Measurements from ENCODE around the gene MAPRE2.

DNA sequence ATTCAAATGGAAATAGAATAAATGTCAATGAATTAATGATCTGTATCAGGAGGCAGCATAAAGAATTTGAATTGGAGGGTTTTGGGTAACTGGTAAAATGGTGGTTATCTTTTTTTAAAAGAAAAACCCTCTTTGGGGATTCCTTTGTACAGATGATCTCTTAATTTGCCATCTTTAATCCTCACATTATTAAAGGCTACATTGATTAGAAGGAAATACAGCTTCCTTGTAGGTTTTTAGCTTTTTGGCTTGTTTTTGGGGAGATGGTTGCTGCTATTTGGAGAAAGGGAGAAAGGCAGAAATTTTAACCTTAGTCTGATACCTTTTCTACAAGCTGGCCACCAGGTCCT lies 600 bp upstream of the MAPRE2 start:
- TF ChIP-seq, protein P1, sequence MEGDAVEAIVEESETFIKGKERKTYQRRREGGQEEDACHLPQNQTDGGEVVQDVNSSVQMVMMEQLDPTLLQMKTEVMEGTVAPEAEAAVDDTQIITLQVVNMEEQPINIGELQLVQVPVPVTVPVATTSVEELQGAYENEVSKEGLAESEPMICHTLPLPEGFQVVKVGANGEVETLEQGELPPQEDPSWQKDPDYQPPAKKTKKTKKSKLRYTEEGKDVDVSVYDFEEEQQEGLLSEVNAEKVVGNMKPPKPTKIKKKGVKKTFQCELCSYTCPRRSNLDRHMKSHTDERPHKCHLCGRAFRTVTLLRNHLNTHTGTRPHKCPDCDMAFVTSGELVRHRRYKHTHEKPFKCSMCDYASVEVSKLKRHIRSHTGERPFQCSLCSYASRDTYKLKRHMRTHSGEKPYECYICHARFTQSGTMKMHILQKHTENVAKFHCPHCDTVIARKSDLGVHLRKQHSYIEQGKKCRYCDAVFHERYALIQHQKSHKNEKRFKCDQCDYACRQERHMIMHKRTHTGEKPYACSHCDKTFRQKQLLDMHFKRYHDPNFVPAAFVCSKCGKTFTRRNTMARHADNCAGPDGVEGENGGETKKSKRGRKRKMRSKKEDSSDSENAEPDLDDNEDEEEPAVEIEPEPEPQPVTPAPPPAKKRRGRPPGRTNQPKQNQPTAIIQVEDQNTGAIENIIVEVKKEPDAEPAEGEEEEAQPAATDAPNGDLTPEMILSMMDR (IDR thresholded peaks at IDR 0.05; ENCODE audit: low read depth, low read length, poor library complexity, severe bottlenecking): no peak
- TF ChIP-seq EZH2phosphoT487 (IDR thresholded peaks at IDR 0.05; ENCODE audit: borderline replicate concordance, low read length): no peak
